Measurements from ENCODE around the gene NKD2.

The NKD2 gene

DNA sequence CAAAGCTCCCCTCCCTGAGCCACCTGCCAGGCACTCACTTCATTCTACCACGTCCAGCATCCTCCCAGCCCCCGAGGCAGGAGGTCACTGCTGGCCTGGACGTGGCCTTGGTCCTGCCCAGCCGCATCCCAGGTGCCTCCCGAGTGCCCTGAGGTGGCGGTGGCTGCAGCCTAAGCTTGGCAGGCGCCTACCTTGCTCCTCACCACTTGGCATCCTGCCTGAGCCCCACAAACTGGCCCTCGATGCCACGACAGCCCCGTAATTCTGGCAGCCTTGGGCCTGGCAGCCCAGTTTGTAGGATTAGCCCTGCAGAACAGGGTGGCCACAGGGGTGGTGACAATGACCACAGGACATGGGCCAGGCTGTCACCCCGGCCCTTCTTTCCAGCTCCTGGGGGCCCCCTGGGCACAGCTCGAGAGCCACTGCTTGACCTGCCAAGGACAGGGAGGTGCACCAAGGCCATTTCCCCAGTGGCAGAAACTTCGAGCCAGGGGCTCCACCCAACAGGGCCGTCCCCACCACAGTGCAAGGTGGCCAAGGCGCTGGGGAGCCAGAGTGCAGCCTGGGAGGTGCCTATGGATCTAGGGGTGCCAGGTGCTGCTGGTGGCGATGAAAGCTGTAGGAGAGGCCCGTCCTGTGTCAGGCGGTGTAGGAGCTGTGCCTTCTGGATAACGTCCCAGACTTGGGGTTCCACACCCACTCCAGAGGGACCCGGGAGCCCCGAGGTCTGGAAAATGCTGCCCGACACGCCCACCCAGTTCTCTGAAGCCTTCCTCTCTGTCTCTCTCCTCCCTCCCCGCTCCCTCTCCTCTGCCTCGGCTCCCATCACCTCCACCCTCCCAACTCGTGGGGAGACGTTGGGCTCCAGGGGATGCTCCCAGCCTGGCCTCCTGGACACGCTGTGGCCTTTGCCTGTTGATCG lies 18.4 kb downstream of the NKD2 start:
- no peak overlapping the region for H3K4me3 Mint-ChIP-seq

DNA sequence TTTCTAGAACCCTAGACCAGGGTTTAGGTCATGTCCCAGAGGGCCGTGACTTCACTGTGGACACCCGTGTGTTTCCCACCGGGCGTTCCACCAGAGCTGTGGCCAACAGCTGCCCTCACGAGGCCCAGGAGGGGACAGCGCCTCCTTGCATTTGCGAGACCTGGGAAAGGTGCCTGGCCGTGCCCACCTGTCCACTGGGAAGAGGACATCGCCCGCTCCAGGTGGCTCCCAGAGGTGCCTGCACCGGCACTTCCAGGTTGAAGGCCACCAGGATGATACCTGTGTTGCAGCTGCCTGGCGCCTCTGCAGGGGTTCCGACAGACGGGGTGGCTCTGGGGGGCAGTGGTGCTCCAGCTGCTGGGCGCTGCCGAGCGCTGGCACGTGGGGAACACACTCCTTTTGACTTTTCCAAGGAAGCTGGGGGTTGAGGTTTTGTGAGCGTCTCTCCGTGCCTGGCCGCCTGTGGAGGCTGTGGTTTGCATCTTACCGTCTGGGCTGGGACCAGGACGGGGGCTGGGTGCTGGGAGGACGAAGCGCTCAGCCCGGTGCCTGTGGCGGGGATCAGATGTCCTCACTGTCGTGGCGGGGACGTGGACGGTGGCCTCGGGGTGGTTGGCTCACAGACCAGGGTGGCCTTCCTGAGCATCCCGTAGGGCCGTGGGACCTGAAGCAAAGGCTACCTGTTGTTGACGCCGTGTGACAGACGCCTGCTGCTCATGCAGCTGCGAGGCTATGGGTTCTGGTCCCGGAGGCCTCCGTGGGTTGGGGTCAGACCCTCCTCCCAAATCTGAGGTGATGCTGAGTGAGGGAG lies 19.2 kb downstream of the NKD2 start:
- peaks cover 9% of the 10 kb centered on the region for H3K4me1 Mint-ChIP-seq
- no peak for DNase-seq
- no peaks in the 10 kb centered on the region for H3K36me3 Mint-ChIP-seq (ENCODE audit: low read depth)
- H3K4me3 Mint-ChIP-seq = no peak overlapping the region
- no peaks in the 10 kb centered on the region for H3K9me3 Mint-ChIP-seq
- no peak overlapping the region for H3K27ac Mint-ChIP-seq
- TF ChIP-seq, protein P1, sequence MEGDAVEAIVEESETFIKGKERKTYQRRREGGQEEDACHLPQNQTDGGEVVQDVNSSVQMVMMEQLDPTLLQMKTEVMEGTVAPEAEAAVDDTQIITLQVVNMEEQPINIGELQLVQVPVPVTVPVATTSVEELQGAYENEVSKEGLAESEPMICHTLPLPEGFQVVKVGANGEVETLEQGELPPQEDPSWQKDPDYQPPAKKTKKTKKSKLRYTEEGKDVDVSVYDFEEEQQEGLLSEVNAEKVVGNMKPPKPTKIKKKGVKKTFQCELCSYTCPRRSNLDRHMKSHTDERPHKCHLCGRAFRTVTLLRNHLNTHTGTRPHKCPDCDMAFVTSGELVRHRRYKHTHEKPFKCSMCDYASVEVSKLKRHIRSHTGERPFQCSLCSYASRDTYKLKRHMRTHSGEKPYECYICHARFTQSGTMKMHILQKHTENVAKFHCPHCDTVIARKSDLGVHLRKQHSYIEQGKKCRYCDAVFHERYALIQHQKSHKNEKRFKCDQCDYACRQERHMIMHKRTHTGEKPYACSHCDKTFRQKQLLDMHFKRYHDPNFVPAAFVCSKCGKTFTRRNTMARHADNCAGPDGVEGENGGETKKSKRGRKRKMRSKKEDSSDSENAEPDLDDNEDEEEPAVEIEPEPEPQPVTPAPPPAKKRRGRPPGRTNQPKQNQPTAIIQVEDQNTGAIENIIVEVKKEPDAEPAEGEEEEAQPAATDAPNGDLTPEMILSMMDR (IDR thresholded peaks at IDR 0.05) = no peak
- peaks cover 3% of the 10 kb centered on the region for H3K27me3 Mint-ChIP-seq (ENCODE audit: low read depth, poor library complexity)

More for the DNA sequence above, 18.4 kb downstream of the NKD2 start:
- Mint-ChIP-seq H3K27me3 (ENCODE audit: low read depth, poor library complexity) (peaks cover 3% of the 10 kb centered on the region), H3K27ac (no peak overlapping the region), H3K9me3 (no peaks in the 10 kb centered on the region), H3K36me3 (ENCODE audit: low read depth) (no peaks in the 10 kb centered on the region), H3K4me1 (peaks cover 9% of the 10 kb centered on the region)
- TF ChIP-seq, protein P1 (IDR thresholded peaks at IDR 0.05) = no peak
- no peak for DNase-seq

DNA sequence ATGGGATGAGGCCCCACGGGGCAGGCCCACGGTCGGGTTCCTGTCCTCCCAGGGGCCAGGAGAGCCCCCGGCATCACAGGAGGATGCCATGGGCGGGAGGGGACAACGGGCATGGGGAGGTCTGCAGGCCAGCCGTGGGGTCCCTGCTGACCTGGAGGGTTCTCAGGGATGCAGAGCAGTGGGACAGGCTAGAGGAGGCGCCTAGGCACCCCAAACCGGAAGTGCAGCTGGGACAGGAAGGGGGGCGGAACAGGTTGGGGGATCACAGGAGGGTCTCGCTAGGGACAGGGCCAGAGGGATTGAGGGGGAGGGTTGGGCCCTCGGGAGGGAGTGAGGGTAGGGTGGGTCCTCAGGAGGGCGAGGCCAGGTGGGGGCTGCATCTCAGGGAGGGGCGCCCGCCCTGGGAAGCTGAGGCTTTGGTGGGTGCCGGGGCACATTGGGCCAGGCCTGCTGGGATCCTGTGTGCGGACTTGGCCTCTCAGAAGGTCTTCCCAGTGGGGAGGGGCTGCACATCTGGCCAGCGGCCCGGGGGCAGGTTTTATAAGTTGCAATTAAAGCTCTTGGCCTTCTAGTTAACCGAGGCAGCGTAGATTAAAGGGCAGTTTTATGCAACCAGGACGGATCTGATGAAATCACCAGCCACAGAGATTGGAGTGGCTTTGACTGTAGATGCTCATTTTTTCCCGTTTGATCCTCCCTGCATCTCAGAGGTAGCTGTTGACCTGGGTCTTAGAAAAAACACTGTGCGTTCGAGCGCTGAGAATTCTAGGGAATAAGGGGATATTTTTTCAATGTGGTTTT lies 20.1 kb downstream of the NKD2 start:
- Mint-ChIP-seq H3K27ac (no peak overlapping the region), H3K27me3 (ENCODE audit: low read depth, poor library complexity) (peaks cover 3% of the 10 kb centered on the region), H3K4me3 (no peak overlapping the region), H3K9me3 (no peaks in the 10 kb centered on the region), H3K4me1 (peaks cover 11% of the 10 kb centered on the region), H3K36me3 (ENCODE audit: low read depth) (no peaks in the 10 kb centered on the region)
- TF ChIP-seq, protein P1 (IDR thresholded peaks at IDR 0.05) = no peak
- no peak for DNase-seq

DNA sequence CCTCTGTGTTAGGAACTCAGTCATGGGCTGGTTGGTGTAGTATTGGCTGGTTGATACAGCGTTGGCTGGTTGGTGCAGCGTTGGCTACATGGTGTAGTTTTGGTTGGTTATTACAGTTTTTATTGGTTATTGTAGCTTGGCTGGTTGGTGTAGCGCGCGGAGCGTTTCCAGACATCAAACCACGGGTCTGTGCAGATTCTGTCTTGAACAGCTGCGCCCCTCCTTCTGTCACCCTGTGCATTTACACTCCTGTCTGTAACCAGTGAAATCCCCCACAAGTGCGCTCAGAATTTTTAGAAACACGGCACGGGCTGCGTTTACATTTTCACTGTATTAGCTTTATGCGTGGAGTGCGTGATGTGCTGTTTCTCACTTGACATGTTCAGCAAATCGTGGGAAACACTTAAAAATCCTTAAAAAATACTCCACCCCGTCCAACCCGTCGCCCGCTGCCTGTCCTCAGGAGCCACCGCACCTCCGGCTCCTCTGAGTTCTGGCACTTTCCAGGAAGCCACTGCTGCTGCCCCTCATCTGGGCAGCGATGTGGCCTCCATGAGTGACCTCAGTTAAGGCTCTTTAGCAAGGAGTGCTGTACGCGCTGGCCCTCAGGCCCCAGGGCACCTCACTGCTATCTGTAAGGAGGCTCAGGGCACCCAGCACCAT lies 20.8 kb downstream of the NKD2 start:
- no peak overlapping the region for H3K4me3 Mint-ChIP-seq
- H3K27me3 Mint-ChIP-seq (ENCODE audit: low read depth, poor library complexity) = peaks cover 3% of the 10 kb centered on the region
- no peak for DNase-seq
- TF ChIP-seq, protein P1 (IDR thresholded peaks at IDR 0.05) = no peak
- H3K36me3 Mint-ChIP-seq (ENCODE audit: low read depth) = no peaks in the 10 kb centered on the region
- H3K27ac Mint-ChIP-seq = no peak overlapping the region
- H3K4me1 Mint-ChIP-seq = peaks cover 17% of the 10 kb centered on the region
- H3K9me3 Mint-ChIP-seq = no peaks in the 10 kb centered on the region

DNA sequence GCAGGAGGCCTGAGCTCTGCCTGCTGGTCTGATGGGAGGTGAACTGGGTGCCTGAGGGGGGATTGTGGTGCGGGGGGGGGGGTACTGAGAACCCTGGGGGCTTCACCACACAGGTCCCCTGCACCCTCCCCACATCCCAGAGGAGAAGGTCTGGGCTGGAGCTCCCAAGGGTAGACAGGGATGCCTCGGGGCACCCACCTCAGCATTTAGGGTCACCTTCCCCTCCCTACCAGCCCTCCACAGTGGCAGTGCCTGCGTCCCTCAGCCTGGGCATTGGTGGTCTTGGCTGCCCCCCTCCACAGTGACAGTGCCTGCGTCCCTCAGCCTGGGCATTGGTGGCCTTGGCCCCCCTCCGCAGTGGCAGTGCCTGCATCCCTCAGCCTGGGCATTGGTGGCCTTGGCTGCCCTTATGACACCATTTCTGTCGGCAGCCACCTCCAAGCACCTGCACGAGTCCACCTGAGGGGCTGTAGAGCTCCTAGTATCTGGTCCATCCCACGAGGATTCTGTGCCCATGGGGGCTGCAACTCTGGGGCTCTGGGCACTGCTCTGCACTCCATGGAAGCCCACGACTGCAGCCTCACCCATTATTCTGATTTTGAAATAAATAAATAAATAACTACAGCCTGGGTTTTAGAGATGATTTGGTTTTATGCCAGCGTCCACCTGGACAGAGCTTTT lies 21.5 kb downstream of the NKD2 start:
- no peak for DNase-seq
- TF ChIP-seq, protein P1 (IDR thresholded peaks at IDR 0.05) = no peak
- peaks cover 3% of the 10 kb centered on the region for H3K27me3 Mint-ChIP-seq (ENCODE audit: low read depth, poor library complexity)
- no peaks in the 10 kb centered on the region for H3K36me3 Mint-ChIP-seq (ENCODE audit: low read depth)
- no peak overlapping the region for H3K4me3 Mint-ChIP-seq
- H3K4me1 Mint-ChIP-seq = peaks cover 17% of the 10 kb centered on the region
- no peak overlapping the region for H3K27ac Mint-ChIP-seq
- no peaks in the 10 kb centered on the region for H3K9me3 Mint-ChIP-seq
